ENCODE data around the gene RIN1. TPM values are rescaled to one million over a fixed set of nuclear protein-coding genes. Genes with fewer than 3 reads are reported as not detected.

RIN1 gene
- total RNA-seq, 8 experiments from 2014 or later: 0.60 to 24.5 (median 4.4) TPM

DNA sequence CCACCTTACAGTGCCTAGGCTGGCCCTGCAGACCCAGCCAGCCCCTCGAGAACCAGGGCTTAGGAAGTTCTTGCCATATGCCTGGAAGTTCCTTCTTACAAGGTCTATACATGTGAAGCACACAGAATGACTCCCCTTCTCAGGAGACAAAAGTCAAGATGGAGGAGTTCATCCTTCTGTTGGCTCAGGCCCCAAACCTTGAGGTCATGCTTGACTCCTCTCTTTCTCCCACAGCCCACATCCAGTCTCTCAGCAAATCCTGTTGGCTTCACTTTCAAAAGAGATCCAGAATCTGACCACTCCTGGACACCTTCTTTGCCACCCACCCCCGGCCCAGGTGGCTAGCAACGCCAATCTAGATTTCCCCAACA is 17.6 kb downstream of the RIN1 start:
- WGBS, 10 experiments: 17 to 100% (median 50%) methylated on average over 1 to 3 of the region's 3 CpGs; no CpG with 5 or more reads in 5 of the 10 experiments
- H3K4me3 ChIP-seq: no peak overlapping the region
- peaks cover 30 to 32% of the 10 kb centered on the region in 2 donors for H3K4me1 ChIP-seq (replicated peaks in 1 of 2)
- in situ Hi-C loops (cut with MboI; ENCODE audit: low pct_unique_long_range_greater_than_20kb in 2 of 9, low sequenced_read_pairs in 9 of 9, unreplicated experiment in 9 of 9): no loop called here
- no peak for ATAC-seq (replicated peaks in 6 of 8)
- peak overlapping the region in 1 of 2 donors; percentile 78 for H3K27ac ChIP-seq

DNA sequence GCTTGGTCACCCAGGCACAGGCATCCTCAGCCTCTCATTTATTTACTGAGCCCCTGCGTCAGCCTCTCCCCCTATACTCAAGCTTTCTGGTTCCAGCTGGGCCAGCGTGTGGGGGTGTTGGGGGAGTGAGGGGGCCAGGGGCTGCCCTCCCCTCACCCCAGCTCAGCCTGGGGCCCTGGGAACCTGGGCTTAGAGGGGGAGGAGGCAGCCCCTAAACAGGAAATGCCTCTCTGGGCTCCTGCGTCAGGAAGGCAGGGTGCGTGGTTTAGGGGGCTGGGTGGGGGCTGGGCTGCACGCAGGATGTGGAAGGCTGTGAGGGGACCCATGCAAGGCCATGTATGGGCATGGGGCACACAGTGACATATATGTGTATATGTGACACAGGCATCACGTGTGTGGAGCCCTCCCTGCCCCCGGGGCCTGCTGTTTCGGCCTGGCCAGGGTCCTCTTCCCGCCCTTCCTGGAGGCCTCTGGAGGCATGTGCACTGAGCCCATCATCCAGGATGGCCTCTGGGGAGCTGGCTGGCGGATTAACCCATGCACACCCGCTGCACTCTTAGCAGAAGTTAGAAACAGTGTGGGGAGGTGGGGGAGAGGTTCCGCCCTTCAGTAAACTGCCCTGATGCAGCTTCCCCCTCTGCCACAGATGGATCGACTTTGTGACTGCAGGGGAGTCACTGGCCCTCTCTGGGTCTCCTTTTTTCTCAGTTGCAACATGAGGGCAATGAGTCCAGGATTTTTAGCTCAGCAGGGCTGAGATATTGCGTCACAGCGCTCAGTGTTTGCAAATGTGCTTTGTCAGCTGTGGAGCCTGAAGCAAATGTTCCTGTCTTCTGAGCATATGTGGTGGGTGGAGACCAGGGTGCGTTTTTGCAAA is 18.3 kb downstream of the RIN1 start:
- peak overlapping the region; percentile 73 to 78 for H3K27ac ChIP-seq
- ATAC-seq (replicated peaks in 6 of 8): peak; percentile 26 to 80 (median 52)

DNA sequence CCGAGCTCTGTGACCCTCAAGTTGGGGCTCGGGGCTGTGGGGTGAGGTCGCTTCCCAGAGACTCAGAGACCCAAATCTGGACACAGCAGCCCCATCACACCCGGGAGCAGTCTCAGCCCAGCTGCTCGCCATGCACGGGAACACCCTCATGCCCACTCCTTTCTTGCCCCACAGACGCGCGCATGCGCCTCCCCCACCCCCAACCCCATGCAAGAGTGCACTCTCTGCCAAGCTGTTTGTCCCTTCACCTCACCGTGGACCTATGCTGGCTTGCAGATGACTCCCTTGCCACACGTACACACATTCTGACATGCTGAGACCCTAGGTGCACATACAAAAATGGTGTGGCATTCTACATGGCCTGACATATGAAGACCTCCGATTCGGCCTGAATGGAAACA is 18.9 kb downstream of the RIN1 start:
- peak overlapping the region; percentile 73 to 78 for H3K27ac ChIP-seq
- ATAC-seq (replicated peaks in 6 of 8): peak in 6 of 8 experiments; percentile 0 to 6 (median 2)
- no peak overlapping the region for H3K4me3 ChIP-seq
- peaks cover 32 to 38% of the 10 kb centered on the region in 2 donors for H3K4me1 ChIP-seq (replicated peaks in 1 of 2)
- no CpG with 5 or more reads among the region's 14 CpGs for WGBS, 10 experiments
- in situ Hi-C loops (cut with MboI; ENCODE audit: low pct_unique_long_range_greater_than_20kb in 2 of 9, low sequenced_read_pairs in 9 of 9, unreplicated experiment in 9 of 9): no loop called here

More for the DNA sequence above, 18.3 kb downstream of the RIN1 start:
- in situ Hi-C loops (cut with MboI; ENCODE audit: low pct_unique_long_range_greater_than_20kb in 2 of 9, low sequenced_read_pairs in 9 of 9, unreplicated experiment in 9 of 9): no loop called here
- H3K4me1 ChIP-seq (replicated peaks in 1 of 2): peaks cover 32 to 38% of the 10 kb centered on the region in 2 donors
- no peak overlapping the region for H3K4me3 ChIP-seq
- WGBS, 10 experiments: 0 to 90% (median 76%) methylated on average over 1 to 3 of the region's 16 CpGs; no CpG with 5 or more reads in 4 of the 10 experiments

DNA sequence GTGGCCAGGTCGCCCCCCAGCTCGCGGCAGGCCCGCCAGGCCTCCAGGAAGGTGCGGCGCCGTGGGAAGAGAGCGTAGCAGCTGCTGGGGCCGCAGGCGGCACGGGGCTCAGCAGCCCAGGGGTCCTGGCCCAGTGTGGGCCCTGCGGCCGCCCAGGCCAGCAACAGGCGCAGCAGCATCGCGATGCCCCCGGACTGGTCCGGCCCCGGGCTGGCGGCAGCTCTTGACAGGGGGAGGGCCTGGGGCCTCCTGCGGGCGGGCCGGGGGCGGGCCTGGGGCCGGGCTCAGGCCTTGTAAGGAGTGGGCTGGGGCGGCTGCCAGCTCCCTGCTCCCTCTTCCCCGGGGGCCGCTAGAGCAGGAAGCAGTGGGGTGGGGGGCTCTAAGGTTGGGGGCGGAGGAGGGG is 19.4 kb downstream of the RIN1 start, which contains the start of gene CD248:
Gene CD248, minus strand, starts transcription at position 196 of the 403 bp plus-strand sequence. Its CDS starts 17 bp downstream, at position 179.
- ATAC-seq (replicated peaks in 6 of 8): peak in 7 of 8 experiments; percentile 2 to 17 (median 5)
- in situ Hi-C loops (cut with MboI; ENCODE audit: low pct_unique_long_range_greater_than_20kb in 2 of 9, low sequenced_read_pairs in 9 of 9, unreplicated experiment in 9 of 9): no loop called here
- Histone ChIP-seq H3K27ac (peak within 1 kb of the TSS; percentile 73 to 78), H3K4me1 (replicated peaks in 1 of 2) (peaks cover 32 to 38% of the 10 kb centered on the region in 2 donors), H3K4me3 (no peak within 1 kb of the TSS)
- no CpG with 5 or more reads among the region's 29 CpGs for WGBS, 10 experiments

DNA sequence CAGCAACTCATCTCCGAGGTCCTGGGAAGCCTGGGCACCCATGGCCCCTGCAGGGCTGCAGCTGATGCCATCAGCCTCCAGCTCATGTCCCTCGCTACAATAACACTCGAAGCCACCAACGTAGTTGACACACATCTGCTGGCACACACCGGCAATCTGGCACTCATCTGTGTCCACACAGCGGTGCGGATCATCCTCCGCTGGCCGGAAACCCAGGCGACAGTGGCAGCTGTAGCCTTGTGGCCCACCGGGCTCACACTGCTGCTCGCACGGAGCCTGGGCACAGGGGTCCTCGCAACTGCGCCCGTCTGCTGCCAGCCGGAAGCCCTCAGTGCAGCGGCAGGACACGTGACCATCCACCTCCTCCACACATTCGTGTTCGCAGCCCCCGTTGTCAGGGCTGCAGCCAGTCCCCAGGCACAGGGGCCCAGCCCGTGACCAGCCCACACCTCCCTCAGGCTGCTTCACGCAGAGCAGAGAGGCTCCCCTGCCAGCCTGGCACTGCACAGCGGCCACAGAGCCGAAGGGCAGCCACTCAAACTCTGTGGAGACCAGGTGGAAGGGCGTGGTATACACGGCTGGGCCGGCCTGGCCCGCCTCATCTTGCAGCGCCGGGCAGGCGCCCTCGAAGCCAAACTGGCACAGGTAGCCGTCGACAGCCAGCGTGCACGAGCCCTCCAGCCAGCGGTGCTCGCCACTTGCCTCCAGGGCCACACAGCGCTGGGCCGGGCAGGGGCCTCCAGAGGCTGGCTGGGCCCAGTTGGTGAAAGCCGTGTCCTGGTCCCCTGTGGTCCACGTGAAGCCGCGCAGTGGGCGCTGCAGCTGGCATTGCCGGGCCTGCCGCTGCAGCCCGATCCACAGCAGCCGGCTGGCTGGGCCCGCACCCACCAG is 20.1 kb downstream of the RIN1 start:
- 0 to 100% (median 84%) methylated on average over 1 to 16 of the region's 52 CpGs; no CpG with 5 or more reads in 3 of the 10 experiments for WGBS, 10 experiments
- Histone ChIP-seq H3K4me1 (replicated peaks in 1 of 2) (peaks cover 32 to 38% of the 10 kb centered on the region in 2 donors), H3K4me3 (no peak overlapping the region), H3K27ac (peak overlapping the region in 1 of 2 donors; percentile 18)
- in situ Hi-C loops (cut with MboI; ENCODE audit: low pct_unique_long_range_greater_than_20kb in 2 of 9, low sequenced_read_pairs in 9 of 9, unreplicated experiment in 9 of 9): no loop called here
- ATAC-seq (replicated peaks in 6 of 8): no peak

DNA sequence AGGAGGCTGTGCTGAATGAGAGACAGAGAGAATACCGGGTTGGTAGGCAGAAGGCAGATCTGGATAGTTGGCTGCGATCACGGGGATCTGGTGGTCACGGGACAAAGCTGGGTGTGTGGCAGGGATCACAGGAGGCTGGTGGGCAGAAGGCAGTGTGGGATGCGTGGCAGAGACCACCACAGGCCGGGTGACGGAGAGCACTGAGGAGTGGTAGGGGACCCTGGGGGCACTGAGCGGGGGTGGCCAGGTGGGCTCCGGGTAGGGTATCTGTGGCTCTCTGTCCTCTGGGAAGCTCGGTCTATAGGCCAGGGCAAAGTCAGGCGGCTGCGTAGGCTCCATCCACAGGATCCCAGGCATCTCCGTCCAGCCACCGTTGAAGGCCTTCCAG is 20.7 kb downstream of the RIN1 start:
- Histone ChIP-seq H3K4me1 (replicated peaks in 1 of 2) (peaks cover 32 to 38% of the 10 kb centered on the region in 2 donors), H3K4me3 (no peak overlapping the region), H3K27ac (no peak overlapping the region)
- WGBS, 10 experiments: 0 to 100% (median 6%) methylated on average over 1 to 4 of the region's 14 CpGs; no CpG with 5 or more reads in 7 of the 10 experiments
- in situ Hi-C loops (cut with MboI; ENCODE audit: low pct_unique_long_range_greater_than_20kb in 2 of 9, low sequenced_read_pairs in 9 of 9, unreplicated experiment in 9 of 9): no loop called here
- ATAC-seq (replicated peaks in 6 of 8): no peak

DNA sequence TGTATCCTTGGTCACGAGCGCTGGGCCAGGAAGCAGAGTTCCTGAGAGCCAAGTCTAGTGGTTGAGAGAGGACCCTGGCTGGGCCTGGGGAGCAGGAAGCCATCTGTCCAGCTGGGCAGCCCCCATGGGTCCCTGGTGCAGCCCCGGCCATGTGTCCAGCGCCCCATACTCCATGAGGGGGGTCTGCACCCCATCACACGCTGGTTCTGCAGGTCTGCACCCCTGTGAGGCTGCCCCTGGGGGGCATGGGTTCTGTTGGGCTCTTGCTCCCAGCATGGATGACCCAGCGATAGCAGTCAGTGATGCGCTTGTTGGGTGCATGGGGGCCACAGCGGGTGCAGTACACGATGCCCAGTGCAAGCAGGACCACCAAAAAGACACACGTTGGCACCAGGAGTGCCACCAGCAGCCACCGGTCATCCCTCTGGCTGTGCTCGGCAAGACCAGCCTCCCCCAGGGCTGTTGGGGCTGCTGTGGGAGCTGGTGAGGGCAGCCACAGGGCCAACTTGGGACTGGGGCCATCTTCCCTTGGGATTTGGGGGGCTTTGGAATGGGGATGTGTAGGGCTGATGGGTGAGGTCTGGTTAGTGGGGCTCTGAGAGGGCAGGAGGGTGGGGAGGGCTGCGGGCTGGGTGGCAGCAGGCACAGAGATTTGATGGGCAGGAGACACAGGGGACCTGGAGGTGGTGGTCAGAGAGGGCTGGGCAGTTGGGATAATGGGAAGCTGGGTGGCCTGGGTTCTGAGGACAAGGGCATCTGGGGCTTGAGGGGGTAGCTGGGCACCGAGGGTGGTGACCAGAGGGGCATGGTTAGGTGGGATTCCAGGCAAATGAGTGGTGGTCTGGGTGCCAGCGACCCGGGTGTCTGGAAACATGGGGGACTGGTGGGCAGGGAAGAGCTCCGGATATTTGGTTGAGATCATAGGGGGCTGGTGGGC is 21.4 kb downstream of the RIN1 start:
- H3K27ac ChIP-seq: no peak overlapping the region
- in situ Hi-C loops (cut with MboI; ENCODE audit: low pct_unique_long_range_greater_than_20kb in 2 of 9, low sequenced_read_pairs in 9 of 9, unreplicated experiment in 9 of 9): no loop called here
- H3K4me3 ChIP-seq: no peak overlapping the region
- WGBS, 10 experiments: 13 to 100% (median 75%) methylated on average over 1 to 7 of the region's 17 CpGs; no CpG with 5 or more reads in 6 of the 10 experiments
- ATAC-seq (replicated peaks in 6 of 8): no peak
- H3K4me1 ChIP-seq (replicated peaks in 1 of 2): peaks cover 32 to 38% of the 10 kb centered on the region in 2 donors

DNA sequence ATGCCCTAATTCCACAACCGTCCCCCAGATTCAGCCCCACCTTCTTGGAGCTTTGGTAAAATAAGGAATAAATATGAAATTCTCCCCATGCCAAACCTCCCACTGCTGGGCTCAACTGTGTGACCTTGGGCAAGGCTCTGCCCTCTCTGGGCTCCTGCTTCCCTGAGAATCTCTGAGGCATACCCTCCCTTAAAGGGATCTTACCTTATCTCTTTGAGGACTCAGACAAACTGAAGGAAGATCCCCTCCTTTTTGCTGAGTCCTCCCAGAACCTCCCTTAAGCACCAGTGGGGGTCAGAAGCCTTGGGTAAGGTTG is 22.1 kb downstream of the RIN1 start:
- 0 to 100% (median 60%) methylated on average over 1 of the region's 1 CpG; no CpG with 5 or more reads in 5 of the 10 experiments for WGBS, 10 experiments
- ATAC-seq (replicated peaks in 6 of 8): no peak
- no peak overlapping the region for H3K27ac ChIP-seq
- H3K4me1 ChIP-seq (replicated peaks in 1 of 2): peaks cover 32 to 38% of the 10 kb centered on the region in 2 donors
- no peak overlapping the region for H3K4me3 ChIP-seq
- in situ Hi-C loops (cut with MboI; ENCODE audit: low pct_unique_long_range_greater_than_20kb in 2 of 9, low sequenced_read_pairs in 9 of 9, unreplicated experiment in 9 of 9): no loop called here

DNA sequence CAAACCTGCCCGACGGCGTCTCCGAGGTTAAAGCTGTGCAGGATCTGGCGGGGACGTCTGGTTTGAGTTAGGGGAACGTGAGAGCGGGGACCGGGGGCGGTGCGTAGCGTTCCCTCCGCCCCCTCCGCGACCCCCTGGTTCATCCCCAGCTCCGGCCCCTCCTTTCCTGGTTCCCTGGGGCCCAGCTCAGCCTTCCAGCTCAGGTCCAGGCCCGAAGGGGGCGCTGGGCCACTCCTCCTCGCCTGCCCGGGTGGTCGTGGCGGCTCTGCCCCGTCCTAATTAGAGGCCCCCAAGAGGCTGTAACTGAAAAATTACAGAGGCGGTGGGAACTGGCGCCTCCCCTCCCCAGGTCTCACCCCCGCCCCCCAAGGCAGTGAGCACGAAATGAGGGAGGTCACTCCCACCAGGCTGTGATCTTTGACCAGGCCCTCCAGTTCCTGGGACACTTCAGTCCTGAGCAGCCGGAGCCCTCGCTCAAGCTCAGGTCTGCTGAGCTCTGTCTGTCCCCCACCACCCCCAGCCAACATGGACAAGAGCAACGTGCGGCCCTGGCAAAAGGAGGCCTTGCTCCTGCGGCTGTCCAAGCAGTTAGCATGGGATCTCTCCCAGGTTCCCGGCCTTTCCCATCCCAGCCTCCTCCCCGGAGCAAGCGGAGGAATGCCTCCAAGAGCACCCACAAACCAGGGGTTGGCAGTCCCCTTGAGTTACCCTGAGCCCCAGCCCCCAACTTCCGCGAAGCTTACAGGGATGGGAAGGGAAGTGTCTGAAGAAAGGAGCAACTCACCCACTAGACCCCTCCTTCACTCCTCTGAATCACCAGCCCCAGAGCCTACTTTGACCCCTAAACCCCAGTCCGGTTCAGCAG is 22.7 kb downstream of the RIN1 start:
- Histone ChIP-seq H3K4me3 (peak overlapping the region; percentile 25 to 39 (median 32)), H3K4me1 (replicated peaks in 1 of 2) (peaks cover 30 to 36% of the 10 kb centered on the region in 2 donors), H3K27ac (peak overlapping the region; percentile 79 to 92)
- 30 to 86% (median 39%) methylated on average over 1 to 4 of the region's 38 CpGs; no CpG with 5 or more reads in 7 of the 10 experiments for WGBS, 10 experiments
- peak in 3 of 8 experiments; percentile 0 to 8 (median 6) for ATAC-seq (replicated peaks in 6 of 8)
- in situ Hi-C loops (cut with MboI; ENCODE audit: low pct_unique_long_range_greater_than_20kb in 2 of 9, low sequenced_read_pairs in 9 of 9, unreplicated experiment in 9 of 9): no loop called here

DNA sequence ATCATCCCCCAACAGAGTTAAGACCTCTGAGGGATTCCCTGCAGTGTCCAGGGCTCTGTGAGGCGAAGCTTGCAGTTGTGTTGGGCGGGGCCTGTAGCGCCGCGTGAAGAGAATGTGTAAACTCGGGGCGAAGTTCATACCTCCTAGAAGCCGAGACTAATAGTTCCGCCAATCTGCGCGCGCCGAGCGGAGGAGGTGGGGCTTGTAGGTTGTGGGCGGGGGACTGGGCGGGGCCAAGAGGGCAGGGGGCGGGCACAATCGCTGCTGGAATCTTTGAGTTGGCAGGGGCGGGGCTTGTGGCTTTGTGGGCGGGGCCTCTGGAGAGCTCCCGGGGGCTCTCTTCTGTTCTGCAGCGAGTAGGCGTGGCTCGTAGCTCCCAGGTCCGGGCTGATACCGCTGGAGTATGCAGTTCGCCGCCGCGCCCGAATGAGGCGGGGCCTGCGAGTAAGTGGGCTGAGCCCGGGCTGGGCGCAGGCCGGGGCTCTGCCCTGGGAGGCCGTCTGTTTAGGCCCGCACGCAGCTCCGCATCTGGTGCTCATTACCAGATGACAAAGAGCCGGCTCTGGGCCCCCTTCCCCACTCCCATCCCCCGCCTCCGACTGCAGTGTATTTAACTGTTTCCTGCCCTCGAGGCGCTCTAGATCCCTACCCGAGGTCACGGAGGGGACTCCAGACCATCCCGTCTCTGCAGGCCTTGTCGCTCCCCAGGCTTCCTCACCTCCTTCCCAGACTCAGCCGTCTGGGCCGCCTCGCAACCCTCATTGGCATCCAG is 23.5 kb downstream of the RIN1 start:
- H3K4me3 ChIP-seq: peak overlapping the region; percentile 32 to 41 (median 39)
- WGBS, 10 experiments: 0 to 6% methylated on average over 1 to 3 of the region's 52 CpGs; no CpG with 5 or more reads in 8 of the 10 experiments
- in situ Hi-C loops (cut with MboI; ENCODE audit: low pct_unique_long_range_greater_than_20kb in 2 of 9, low sequenced_read_pairs in 9 of 9, unreplicated experiment in 9 of 9): no loop called here
- H3K4me1 ChIP-seq (replicated peaks in 1 of 2): peaks cover 22 to 28% of the 10 kb centered on the region in 2 donors
- peak overlapping the region; percentile 79 to 92 for H3K27ac ChIP-seq
- peak; percentile 62 to 85 (median 80) for ATAC-seq (replicated peaks in 6 of 8)

Data from motor neuron (in vitro differentiated cells).